Inflammatory macrophage treated with lipopolysaccharide for 1 hour (primary cell): ENCODE measurements around the gene TOX2.

ENCODE experiments used
- DNase-seq, 2 donors: peaks; one replicate each; pipeline ENCODE4 v3.0.0-alpha.2; 2020 to 2022

The TOX2 gene

GRCh38 chr20:44068316-44069201 lies 153.9 kb downstream of the TOX2 start:
- no peak for DNase-seq

- DNase-seq: peak in 1 of 2 donors; percentile 19
Observed at GRCh38 chr20:44069203-44070011, 154.8 kb downstream of the TOX2 start.

DNA sequence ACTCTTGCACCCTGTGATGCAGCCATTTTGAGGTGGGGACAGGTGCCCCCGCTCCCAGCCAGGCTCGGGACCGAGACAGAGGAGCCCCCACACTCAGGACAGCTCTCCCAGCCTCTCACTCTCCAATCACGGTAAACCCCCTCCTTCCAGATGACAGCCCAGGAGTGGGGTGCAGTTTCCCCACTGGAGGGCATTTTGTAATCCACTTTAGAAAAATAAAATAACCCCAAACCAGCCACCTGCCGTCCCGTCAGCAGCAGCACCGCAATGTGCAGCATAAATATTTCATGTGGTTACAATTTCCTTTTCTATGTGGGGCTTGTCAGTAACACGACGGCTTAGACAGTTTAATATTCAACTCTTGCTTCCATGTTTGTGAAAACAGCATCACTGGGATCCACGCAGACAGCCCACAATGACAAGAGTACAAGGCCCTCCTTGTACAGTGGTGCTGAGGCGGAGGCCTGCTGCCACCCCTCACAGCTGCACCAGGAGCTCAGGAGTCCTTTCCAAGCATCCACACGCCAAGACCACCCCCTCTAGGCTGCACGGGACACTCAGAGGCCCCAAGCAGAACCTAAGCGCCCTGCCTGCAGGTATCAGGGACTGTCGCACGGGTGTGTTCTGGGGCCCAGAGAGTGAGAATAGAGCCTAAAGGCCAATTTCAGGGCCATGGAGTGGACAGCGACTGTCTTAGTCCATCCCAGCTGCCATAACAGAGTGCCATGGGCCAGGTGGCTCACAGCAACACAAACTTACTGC lies 155.7 kb downstream of the TOX2 start:
- DNase-seq: no peak

DNA sequence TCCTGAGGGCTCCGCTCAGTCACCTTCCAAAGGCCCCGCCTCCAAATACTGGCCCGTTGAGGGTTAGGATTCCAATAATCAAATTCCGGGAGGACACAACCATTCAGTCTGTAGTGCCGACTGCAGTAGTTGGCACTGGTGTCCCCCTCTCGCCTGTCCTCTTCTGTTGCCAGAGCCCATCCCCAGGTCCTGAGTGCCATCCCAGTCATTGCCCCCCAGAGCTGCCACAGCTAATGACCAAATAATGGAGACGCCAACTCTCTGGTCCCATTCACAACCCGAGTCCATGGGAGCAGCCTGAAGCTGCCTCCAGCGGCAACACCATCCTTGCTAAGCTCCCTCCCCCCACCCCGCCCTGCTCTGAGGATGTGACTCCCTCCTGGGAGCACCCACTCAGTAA lies 156.4 kb downstream of the TOX2 start:
- DNase-seq: no peak

DNA sequence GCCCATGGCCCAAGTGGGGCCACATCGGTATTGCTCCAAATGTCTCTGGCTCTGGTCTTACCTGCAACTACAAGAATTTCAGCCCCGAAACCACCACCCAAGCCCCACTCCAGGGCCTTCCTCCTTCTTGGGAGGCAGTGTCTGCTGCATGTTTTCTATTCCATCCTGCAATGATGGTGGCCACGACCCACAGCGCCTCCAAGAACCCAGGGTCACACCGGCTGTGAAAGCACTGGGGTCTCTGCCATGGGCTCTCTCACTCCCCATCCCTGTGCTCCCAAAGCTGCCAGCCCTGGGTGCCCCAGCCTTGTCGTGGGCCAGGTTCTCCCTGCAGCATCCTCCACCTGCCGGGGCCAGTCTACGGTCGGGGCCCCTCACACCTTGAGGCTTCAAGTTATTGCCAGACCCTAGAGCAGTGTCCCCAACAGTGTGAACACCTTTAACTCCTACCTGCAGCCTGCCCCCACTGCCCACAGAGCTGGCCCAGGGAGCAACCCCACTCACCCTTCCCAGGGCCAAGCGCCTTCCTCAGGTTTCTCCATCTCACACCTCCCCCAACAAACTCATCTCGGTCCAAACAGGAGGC lies 157.0 kb downstream of the TOX2 start:
- no peak for DNase-seq

DNA sequence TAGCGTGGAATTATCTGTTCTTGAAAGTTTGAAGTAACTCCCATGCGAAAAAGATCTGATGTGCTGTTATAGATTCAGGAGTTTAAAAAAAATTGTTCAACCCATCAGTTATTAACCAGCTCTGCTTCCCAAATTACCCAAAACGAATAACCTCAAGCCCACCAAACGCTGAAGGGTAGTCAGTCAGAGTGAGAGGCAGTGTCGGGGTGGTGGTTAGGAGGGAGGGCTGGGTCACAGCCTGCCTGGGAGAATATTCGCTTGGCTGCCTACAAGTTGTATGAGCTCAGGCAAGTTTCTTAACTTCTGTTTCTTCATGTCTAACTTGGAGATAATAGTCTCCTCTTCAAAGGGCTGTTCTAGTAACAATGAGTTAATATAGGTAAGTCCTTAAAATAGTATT lies 157.7 kb downstream of the TOX2 start:
- DNase-seq: no peak

- DNase-seq: no peak
Observed at GRCh38 chr20:44073011-44073674, 158.5 kb downstream of the TOX2 start.

- DNase-seq: no peak
Observed at GRCh38 chr20:44073675-44074071, 159.0 kb downstream of the TOX2 start.

- DNase-seq: no peak
Observed at GRCh38 chr20:44074252-44075151, 159.8 kb downstream of the TOX2 start.

GRCh38 chr20:44075191-44075949 lies 160.7 kb downstream of the TOX2 start:
- DNase-seq: peak in 1 of 2 donors; percentile 27

DNA sequence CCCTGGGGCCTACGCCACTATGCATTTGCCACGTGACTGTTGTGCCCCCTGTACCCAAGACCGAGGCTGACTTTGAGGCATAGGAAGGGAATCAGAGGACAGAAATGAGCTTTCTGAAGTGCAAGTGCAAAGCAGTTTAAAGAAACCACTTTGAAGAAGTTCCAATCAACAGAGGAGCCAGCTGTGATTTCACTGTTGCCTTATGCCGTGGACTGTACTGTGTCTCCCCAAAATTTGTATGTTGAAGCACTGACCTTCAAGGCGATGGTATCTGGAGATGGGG lies 161.2 kb downstream of the TOX2 start:
- DNase-seq: no peak

- DNase-seq: no peak
Observed at GRCh38 chr20:44079291-44079690, 164.6 kb downstream of the TOX2 start.

DNA sequence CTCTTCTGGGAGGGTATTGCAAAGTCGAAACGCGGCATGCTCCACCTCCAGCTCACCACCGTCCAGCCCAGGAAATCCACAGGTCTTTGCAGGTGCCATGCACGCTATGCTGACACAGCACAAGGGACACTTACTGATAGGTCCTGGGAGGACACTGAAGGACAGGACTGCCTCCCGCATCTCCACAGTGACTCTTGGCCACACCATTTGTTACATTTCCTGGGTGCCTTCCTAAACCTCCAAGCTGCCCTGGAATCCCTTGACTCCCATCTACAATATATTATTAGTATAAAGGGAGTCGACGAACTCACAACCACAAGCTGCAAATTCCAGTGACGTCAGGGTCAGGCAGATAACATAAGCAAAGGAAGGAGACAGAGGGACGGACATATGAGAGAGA lies 165.4 kb downstream of the TOX2 start:
- no peak for DNase-seq

GRCh38 chr20:44080646-44081267 lies 166.1 kb downstream of the TOX2 start:
- peak; percentile 61 to 94 for DNase-seq

GRCh38 chr20:44081476-44081875 lies 166.8 kb downstream of the TOX2 start:
- no peak for DNase-seq

- no peak for DNase-seq
Observed at GRCh38 chr20:44081888-44082287, 167.2 kb downstream of the TOX2 start.

DNA sequence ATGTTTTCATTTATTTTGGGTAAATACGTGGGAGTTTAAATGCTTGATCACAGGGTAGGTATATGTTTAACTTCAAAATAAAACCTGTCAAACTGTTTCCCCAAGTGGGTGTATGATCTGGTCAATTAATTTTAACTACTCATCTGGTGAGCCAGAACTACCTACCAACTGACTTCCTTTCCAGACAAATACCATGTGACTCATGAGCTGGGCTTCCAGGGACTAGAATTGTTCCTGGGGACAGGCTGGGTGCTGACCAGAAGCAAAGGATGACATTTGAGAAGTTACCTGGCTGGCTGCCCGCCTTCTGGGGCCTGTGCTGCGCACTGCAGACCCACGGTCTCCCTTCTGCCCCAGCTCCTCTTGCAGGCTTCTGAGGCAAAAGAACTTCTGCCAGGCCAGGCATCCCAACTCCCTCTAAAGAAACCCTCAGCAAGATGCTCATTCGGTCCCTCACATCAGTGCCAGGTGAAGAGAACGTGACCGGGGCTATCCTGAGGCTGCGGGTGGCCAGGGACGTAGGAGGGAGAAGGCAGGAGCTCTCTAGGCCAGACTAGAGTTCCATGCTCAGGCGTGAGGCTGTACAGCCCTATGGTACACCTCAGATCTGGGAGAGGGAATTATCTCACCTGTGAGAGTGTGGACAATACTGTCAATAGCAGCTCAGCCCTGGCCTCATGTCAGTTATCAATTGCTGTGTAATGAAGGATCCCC lies 168.7 kb downstream of the TOX2 start:
- DNase-seq: no peak

DNA sequence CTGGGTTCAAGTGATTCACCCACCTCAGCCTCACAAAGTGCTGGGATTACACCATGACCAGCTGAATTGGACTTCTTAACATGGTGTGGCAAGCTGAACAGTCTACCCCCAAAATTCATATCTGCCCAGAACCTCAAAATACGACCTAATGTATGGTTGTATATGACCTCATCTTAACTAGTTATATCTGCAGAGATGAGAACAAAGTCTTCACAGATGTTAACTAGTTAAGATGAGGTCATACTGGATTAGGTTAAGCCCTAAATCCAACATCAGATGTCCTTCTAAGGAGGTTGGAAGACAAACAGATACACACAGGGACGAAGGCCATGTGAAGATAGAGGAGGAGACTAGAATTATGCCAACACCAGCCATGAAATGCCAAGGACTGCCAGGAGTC lies 169.8 kb downstream of the TOX2 start:
- no peak for DNase-seq

DNA sequence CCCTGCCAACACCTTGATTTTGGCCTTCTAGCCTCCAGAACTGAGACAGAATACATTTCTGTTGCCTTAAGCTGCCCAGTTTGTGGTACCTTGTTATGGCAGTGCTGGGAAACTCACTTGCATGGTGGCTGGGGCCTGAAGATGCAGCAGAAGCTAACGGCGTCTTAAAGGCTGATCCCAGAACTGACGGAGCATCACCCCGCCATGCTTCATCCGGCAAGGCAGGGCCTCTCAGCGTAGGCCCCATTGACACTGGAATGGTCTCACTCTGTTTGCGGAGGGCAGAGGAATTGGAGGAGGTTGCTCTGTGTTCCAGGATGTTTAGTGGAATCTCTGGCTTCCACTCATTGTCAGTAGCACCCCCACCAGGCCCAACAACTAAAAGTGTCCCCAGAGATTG lies 170.2 kb downstream of the TOX2 start:
- no peak for DNase-seq
